A172 (cell line): ENCODE measurements around the gene CAPN5. TPM values are rescaled to one million over a fixed set of nuclear protein-coding genes. Genes with fewer than 3 reads are reported as not detected.
"Not testable (repeated sequence)": the region's sequence is repeated elsewhere in the genome, so short reads cannot be mapped to it uniquely, and the experiment has no call there.

Source experiments
- DNase-seq: peaks from one replicate; pipeline ENCODE4 v3.0.0-alpha.2; 2015; ENCODE audit warnings: low spot score
- total RNA-seq: library from RNA; depleted of rRNA; stranded (reverse); fragments of >200 nt; shearing (Covaris generic); gene quantifications from 2 replicates; pipeline ENCODE4 v1.2.3, GENCODE V29; 2014

The CAPN5 gene
- total RNA-seq, 1 experiment from 2014 or later: 15.2 TPM

DNA sequence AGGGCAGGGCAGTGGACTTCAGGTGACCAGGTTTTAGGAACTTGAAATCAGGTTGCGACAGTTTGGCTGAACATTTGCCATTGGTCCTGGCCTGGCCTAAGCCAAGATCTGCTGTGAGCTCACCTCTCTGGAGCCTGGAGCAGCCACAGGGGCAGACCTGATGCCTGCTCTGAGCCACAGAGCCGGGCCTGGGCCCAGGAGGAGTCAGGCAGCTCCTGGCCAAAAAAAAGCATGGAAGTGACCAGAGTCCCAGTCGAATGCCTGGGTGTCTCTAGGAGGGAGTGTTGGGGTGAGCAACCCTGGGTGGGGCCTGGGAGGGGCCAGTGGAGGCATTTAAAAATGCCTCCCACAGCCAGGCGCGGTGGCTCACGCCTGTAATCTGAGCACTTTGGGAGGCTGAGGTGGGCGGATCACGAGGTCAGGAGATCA, 29.8 kb downstream of the CAPN5 start:
- no peak for DNase-seq

DNA sequence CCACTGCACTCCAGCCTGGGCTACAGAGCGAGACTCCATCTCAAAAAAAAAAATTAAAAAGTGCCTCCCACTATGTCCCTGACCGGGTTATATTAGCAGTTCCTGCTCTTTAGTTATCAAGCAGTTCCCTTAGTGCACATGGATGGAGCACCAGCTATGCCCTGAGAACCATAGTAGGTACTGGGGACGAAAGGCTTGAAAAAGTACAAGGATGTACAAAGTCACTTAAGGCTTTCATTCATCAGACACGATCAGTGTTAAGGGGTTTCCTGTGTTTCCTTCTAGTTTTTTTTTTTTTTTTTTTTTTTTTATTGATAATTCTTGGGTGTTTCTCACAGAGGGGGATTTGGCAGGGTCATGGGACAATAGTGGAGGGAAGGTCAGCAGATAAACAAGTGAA, 30.4 kb downstream of the CAPN5 start:
- DNase-seq: not testable (repeated sequence)

DNA sequence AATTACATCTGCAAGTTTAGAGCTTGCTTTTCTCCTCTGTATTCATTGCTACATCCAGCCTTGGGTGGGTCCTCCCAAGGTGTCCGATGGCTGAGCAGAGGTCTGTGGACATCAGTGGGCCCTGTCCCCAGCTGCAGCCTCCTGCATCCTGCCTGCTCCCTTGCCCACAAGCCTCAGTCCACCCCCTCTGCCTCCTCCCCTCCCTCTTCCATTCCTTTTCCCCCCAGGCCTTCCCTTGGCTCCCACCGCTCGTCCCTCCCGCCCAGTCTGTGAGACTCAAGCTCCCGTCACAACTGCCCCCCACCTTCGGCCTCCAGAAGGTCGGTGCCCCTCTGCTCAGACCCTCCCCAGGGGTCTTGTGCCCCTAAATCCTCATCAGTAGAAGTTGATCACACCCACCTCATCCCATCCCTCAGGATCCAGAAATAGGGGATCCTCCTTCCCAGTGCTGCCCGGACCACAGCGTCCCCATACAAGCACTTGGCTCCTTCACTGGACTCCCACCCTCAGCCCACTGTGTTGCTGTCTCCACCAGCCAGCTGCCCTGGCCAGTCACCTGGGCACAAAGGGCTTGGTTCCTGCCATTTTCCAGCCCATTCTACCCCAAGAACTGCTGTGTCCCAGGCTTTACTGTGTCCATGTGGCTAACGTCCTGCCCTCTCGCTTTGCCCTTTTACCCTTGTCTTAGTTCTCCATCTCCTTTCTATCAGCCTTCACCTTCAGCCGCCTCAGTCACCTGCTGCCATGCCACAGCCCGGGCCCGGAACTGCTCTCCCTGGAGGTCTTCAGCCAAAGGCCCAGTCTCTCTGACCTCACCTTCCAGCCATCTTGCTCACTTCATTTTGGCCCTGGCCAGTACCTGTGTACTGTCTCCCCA, 33.6 kb downstream of the CAPN5 start:
- DNase-seq: no peak

DNA sequence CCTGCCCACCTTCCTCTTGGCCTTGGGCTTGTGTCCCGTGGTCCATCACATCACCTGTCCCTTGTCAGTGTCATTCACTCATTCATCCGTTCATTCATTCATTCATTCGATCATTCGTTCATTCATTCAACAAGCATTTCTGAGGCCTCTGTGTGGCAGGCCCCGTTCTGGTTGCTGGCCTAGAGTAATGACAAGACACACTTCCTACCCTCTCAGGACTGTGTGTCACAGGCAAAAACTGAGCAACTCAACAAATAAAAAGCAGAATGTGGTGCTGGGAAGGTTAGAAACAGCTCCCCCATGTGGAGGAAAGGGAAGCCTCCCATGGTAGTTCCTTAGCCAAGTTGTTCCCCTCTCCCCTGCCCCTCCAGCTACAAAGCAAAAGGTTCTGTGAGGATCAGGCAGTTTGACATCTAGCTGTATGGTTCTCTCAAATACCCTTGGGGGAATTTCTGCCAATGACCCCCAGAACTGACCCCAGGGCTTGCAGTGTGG, 34.3 kb downstream of the CAPN5 start:
- DNase-seq: peak; percentile 34

DNA sequence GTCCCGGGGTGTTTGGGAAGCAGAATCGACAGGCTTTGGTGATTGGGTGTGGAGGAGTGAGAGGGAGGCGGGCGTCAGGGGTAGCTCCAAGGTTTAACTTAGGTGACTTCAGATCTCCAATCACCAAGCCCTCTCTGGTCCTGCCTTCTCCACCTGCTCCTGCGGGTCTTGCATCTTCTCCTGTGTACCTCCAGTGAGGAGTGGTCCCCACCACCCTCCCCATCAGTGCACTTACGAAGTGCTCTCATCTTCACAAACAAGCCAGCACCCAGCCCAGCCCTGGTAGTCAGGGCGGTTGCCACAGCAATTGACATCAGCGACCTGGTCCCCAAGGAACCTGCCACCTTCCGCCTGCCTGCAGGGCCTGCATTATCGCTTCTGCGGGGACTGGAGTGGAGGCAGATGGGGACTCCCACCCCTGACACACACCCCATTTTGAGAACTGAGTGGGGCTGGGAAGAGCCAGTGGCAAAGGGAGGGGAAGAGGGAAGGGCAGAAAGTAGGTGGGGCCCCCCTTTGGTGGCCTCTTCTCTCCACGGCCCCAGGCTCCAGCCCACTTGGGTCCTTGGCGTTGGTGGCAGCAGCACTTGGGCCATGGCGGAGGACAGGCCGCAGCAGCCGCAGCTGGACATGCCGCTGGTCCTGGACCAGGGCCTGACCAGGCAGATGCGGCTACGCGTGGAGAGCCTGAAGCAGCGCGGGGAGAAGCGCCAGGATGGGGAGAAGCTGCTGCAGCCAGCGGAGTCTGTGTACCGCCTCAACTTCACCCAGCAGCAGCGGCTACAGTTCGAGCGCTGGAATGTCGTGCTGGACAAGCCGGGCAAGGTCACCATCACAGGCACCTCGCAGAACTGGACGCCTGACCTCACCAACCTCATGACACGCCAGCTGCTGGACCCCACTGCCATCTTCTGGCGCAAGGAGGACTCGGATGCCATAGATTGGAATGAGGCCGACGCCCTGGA, 35.8 kb downstream of the CAPN5 start, which contains the start of gene OMP:
Gene OMP (plus strand): TSS at position 595 of the 965 bp plus-strand sequence. CDS start 0 bp downstream, at position 595.
- no peak for DNase-seq

DNA sequence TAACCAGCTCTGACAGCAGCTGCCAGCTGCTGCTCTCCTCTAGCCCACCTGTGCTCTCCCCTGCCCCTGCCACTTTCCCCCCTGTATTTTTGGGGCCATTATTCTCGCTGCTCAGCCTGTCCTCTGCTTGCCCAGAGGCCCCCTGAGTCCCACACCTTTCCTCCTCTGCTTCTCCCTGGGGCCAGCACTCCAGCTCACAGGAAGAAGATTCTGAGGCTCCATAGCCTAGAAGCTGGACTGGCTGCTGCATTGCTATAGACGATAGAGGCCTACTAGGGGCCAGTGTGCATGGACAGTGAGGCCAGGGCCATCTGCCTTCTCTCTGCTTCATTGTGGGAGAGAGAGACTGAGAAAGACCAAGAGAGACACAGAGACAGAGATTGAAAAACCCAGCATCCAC, 36.5 kb downstream of the CAPN5 start:
- no peak for DNase-seq

DNA sequence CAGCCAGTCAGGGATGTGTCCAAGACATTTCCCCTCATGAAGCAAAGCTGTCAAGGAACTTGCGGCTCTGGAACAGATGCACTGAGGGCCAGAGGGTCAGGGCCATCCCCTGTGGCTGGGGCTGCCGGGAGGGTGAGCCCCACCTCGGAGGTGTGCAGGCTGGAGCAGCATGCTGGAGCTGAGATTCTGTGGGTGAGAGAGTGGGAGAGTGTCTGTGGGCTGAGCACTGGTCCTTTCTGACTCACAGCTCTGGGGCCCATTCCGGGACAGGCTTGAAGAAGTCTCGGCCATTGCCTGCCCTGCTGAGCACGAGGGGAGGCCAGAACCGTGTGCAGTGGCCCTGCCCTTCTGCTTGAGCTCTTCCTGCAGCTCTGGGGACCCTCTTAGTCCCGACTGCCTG, 38.0 kb downstream of the CAPN5 start:
- DNase-seq: no peak

DNA sequence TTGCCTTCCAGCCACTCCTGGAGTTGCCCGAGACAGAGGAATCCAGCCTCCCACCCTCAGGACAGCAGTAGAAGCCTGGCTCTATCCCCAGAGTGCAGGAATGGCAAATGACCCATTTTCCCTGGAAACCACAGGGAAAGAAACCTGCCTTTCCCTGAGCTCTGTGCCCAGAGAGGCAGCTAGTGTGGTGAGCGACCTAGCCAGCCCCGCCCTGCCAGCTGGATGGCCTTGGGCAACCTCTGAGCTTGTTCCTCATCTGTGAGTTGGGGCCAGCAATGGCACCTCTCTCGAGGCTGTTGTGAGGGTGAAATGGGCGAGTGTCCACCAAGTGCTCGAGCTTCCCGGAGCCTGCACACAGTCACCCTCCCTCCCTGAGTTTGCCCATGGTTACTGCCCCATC, 39.5 kb downstream of the CAPN5 start:
- peak; percentile 68 for DNase-seq

DNA sequence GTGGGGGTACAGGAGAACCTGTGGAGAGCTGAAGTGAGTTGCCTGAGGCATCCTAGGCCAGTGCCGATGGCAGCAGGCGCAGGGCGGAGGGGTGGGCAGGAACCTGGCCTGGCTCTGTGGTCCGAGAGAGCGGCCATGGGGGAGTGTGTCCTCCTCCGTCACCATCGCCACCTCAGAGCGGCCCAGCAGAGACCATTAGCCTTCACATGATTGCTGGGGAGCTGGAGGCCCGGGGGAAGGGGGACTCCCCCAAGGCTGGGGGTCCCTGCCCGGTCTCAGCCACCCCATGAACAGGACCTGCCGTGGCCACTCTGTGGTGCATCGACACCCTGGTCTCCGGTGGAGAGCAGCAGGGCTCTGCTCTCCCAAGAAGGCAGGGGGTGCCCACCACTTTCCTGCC, 40.0 kb downstream of the CAPN5 start:
- DNase-seq: no peak

DNA sequence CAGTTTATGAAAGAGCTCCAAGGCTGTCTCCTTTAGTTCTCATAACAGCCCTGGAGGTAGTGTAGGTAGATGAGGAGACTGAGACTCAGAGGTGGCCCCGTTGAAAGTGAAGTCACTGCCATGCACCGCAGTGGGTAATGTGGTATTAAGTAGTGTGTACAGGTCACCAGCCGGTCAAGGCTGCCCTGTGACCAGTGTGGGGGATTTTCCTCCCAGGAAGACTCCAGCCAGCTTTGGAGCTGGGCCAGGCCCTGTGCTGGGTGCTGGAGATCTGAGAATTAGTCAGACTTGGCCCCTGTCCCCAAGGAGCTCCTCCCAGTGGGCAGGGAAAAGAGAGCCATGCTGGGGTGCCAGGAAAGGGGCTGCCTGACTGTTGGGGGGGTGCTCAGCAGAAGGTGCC, 41.2 kb downstream of the CAPN5 start:
- peak; percentile 98 for DNase-seq

DNA sequence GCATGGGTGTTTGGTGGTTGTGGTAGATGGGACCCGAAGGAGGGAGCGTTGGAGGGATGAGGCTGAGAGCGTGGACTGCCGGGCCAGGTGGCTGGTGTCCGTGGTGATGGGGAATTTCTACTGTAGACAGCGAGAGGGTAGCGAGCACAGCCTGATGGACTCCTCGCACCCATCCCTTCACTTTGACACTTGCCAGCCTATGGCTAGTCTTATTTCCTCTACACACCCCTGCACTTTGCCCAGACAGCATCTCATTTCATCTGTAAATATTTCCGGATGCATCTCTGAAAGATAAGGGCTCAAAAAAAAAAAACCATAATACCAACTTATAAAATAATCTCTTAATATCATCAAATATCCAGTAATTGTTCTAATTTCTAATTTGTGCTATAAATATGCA, 41.7 kb downstream of the CAPN5 start:
- DNase-seq: no peak

DNA sequence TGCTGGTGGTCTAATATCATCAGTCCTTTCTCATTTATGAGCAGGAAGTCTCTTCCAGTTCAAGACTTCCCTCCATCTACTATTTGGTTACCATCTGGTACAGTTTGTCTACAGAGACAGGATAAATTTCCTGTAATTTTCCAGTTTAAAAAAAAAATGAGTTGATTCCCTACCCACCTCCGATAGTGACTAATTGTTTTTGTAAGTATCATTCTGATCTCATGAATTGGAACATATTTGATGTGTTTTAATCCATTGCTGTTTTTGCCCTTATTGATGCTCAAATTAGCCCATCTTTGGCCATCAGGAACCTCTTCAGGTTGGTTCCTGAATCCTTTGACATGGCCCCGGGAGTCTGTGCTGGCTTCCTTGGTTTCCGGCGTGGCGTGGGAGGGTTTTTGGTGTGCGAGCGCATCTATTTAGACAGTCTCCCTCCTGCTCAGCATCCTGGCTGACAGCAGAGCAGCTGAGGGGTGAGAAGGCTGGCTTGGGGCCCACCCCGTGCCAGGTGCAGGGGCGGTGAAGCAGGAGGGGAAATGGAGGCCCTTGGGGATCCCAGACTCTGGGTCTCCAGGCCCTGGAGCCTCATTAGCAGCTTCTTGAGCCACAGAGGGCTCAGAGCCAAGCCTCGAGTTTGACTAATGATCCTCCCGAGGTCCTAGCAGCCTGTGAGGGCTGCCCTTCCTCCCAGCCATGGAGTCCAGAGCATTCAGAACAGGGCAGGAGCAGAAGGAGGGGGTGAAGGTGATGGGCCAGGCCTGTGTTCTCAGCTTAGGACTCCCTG, 42.7 kb downstream of the CAPN5 start:
- peak; percentile 69 for DNase-seq

DNA sequence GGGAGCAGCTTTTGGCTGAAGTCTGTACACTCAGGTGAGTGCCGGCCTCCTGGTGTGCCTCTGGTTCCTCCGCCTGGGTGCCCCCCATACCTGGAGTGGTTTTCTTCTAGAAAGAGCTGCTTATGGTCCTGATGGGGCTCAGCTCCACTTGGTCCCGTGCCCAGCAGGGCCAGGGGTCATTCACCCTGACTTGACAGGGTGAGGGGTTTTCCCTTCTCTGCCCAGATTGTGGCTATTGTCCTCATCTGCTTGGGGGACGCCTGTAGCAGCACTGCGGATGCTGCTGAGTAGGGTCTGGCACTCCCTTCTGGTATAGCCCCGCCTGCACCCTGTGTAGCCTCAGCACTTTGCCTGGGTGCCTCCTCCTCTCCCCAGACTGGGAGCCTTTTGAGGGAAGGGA, 44.1 kb downstream of the CAPN5 start:
- DNase-seq: no peak

DNA sequence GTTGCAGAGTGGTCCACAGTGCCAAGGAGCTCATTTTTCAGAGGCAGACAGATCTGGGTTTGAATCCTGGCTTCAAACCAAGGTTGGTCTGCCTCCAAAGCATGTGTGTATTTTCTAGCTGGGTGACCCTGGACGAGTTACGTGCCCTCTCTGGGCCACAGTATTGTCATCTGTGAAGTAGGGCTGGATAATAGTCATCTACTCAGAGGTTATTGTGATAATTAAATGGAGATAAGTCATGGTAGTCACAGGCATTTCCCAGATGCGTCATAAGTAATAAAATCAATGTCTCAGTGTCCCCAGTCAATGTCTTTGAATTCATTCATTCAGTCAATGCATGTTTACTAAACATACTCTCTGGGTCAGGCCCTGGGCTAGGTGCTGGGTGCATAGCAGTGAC, 44.5 kb downstream of the CAPN5 start:
- DNase-seq: no peak

DNA sequence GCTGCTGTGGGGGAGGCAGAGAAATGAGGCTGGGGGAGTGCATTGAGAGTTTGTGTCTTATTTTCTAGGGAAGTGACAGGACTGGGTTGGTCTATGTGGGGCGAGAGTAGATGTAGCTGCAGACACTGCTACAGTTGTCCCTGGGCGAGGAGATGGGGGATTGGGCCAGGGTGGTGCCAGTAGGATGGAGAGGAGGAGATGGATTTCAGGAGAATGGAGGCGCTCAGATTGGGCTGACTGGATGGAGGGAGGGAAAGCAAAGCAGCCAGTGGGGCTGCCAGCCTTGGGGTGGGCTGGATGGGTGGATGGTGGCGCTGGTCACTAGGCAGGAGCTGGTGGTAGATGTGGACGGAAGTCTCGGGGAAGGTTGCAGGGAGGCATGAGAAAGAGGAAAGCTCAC, 45.2 kb downstream of the CAPN5 start:
- no peak for DNase-seq

DNA sequence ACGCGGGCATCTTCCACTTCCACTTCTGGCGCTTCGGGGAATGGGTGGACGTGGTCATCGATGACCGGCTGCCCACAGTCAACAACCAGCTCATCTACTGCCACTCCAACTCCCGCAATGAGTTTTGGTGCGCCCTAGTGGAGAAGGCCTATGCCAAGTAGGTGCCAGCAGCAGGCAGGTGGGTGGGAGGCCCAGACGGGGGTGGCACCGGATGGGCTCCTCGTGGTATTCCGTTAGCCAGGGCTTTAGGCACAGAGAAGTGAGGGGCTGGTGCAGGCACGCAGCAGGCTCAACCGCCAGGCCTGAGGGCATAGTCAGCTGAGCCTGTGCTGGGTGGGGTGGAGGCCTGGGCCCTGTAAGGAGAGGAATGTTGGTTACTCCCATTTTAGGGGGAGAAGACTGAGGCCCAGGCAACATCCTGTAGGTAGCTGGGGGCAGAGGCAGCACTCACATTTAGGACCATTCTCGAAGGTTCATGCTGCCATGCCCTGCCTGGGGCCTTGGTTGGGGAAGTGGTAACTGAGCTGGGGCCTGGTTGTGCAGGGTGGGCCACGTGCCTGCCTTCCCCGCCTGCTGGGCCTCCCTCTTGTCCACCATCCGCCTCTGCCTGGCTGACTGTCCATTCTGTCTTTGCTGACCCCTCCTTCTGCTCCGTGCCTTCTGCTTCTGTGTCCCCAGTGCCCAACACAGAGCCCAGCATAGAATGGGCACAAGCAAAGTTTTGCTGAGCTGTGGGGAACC, 46.0 kb downstream of the CAPN5 start:
- DNase-seq: no peak

DNA sequence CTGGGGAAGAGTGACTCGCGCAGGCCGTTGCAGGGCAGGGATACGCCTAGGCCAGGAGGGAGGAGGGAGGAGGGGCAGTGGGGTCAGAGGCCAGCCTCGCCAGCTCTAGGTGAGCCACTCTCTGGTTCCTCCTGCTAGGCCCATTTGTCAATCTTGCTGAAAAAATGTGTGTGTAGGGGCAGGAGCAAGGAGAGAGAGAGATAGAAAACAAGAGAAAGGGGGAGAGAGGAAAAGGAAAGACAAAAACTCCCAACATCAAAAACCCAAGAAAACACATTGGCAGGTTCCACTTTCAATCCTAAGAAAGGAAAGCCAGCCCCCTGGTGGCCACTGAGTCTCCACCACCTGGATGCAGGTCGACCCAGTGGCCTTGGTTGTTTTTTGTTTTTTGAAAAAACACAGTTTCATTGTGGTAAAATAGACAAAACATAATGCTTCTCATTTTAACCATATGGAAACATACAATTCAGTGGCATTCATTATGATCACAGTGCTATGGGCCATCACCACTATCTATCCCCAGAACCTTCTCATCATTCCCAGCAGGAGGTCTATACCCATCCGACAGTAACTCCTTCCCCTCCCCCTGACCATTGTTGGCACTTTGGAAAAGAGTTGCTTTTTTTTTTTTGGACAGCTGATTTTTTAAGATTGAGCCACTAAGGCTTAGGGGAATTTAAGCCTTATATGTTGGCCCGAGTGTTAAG, 46.8 kb downstream of the CAPN5 start:
- DNase-seq: peak; percentile 50

DNA sequence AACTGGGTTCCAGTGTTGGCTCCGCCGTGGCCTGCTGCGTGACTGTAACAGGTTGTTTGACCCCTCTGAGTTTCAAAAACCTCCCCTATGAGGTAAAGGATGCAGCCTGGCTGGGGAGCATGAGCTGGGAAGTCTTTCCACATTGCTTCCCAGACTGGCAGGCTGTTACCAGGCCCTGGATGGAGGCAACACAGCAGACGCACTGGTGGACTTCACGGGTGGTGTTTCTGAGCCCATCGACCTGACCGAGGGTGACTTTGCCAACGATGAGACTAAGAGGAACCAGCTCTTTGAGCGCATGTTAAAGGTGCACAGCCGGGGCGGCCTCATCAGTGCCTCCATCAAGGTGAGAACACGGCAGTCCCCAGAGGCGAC, 47.3 kb downstream of the CAPN5 start:
- no peak for DNase-seq

DNA sequence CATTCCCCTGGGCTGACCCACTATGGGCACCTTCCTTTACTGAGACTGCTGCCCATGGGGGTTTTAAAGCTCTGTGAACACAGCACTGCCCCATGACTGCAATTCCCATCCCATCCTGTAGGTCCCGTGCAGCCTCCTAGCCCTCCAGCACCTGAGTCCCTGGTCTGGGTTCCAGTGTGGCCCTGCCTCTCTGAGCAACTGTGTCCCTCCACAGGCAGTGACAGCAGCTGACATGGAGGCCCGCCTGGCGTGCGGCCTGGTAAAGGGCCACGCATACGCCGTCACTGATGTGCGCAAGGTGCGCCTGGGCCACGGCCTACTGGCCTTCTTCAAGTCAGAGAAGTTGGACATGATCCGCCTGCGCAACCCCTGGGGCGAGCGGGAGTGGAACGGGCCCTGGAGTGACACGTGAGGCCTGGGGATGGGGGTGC, 48.4 kb downstream of the CAPN5 start:
- DNase-seq: no peak

DNA sequence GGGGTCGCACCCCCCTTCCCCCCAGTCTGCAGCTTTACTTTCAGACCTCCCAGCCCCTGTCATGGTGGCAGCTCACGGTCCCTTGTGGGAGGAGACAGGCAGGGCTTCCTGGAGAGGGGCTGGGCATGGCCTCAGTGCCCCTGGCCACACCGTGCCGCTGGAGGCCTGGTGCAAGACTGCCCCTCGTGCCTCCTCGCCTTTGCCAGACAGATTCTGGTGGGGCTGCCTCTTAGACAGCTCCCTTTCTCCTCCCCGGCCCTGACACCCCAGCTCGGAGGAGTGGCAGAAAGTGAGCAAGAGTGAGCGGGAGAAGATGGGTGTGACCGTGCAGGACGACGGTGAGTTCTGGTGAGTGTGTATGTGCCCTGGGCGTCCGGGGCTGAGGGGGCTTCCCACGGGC, 49.2 kb downstream of the CAPN5 start:
- no peak for DNase-seq
